ENCODE measurements around the gene PCGF6.
"Not testable (repeated sequence)": the region's sequence is repeated elsewhere in the genome, so short reads cannot be mapped to it uniquely, and the experiment has no call there.

The PCGF6 gene

DNA sequence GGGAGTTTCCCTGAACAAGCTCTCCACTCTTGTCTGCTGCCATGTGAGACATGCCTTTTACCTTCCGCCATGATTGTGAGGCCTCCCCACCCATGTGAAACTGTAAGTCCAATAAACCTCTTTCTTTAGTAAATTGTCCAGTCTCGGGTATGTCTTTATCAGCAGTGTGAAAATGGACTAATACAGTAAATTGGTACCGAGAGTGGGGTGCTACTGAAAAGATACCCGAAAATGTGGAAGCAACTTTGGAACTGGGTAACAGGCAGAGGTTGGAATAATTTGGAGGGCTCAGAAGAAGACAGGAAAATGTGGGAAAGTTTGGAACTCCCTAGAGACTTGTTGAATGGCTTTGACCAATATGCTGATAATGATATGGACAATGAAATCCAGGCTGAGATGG lies 92.0 kb downstream of the PCGF6 start:
- DNase-seq (ENCODE audit: low read depth in 2 of 2, low spot score in 1 of 2): not testable (repeated sequence)

DNA sequence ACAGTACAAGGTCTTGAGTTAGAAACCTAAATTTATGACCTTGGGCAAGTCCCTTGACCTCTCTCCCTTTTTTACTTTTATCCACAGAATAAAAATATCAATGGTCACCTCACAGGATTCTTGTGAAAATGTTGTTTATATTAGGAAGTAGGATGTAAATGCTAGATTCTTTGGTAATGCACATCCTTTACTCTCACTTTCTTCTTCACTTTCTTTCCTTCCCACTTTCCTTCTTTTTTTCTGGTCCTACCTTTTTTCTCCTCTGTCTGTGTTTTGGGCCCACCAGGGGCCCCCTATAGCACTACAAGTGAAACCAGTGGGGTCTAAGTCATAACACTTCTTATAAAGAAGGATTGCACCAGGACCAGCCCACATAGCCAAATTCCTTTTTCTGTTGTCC lies 93.1 kb downstream of the PCGF6 start:
- DNase-seq (ENCODE audit: low read depth in 2 of 2, low spot score in 1 of 2): no peak

DNA sequence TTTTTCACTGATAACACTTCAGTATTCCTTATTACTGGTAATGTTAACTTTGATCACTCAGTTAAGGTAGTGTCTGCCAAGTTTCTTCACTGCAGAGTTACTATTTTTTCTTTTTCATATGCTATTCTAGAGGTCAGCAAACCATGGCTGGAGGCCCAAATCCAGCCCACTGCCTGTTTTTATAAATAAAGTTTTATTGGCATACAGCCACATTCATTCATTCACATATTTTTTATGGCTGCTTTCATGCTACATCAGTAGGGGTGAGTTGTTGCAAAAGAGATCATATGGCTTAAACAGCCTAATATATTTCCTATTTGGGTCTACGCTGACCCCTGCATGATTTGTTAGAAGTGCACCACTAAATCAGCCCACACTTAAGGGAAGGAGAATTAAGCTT lies 94.3 kb downstream of the PCGF6 start:
- DNase-seq (ENCODE audit: low read depth in 2 of 2, low spot score in 1 of 2): no peak

DNA sequence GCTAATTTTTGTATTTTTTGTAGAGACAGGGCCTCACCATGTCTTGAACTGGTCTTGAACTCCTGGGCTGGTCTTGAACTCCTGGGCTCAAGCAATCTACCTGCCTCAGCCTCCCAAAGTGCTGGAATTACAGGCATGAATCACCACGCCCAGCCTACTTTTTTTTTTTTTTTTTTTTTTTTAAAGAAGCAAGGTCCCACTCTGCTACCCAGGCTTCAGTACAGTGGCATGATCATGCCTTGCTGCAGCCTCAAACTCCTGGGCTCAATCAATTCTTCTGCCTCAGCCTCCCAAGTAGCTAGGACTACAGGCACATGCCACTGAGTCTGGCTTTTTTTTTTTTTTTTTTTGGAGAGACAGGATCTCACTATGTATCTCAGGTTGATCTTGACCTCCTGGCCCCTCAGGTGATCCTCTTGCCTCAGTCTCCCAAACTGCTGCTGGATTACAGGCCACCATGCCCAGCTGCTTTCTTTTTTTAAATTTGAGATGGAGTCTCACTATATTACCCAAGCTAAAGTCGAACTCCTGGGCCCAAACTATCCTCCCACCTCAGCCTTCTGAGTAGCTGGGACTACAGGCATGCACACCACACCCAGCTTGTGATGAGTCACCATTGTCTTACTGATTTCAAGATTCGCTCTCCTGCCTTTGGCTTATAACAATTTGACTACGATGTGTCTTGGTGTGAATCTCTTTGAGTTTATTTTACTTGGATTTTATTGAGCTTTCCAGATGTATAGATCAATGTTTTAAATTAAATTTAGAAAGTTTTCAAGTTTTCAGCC lies 96.2 kb downstream of the PCGF6 start:
- no peak for DNase-seq (ENCODE audit: low read depth in 2 of 2, low spot score in 1 of 2)

DNA sequence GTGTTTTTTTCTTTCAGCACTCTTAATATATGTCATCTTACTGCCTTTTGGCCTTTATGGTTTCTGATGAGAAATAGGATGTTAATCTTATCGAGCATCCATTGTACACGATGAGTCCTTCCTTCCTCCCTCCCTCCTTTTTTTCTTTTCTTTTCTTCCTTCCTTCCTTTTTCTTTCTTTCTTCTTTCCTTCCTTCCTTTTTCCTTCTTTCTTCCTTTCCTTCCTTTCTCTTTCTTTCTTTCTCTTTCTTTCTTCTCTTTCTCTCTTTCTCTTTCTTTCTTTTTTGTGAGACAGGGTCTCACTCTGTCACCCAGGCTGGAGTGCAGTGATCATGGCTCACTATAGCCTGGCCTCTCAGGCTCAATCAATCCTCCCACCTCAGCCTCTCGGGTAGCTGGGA lies 96.8 kb downstream of the PCGF6 start:
- no peak for DNase-seq (ENCODE audit: low read depth in 2 of 2, low spot score in 1 of 2)

Data from stimulated activated CD8-positive, alpha-beta memory T cell treated with anti-CD3 and anti-CD28 coated beads, Interleukin-4, amount 100 ng/mL, for 1 hour (primary cell).